Vagina (tissue), 2 donors: ENCODE data around the gene ASTL.

Experiments used
- POLR2AphosphoS5 ChIP-seq, 2 donors: sonication (generic); formaldehyde crosslinking; IDR thresholded peaks; one replicate each; pipeline ENCODE4 v1.9.0; 2017; ENCODE audit warnings: antibody characterized with exemption in 2 of 2, mild to moderate bottlenecking in 2 of 2, low read depth in 1 of 2; ENCODE audit not compliant: insufficient read depth in 1 of 2
- TF ChIP-seq, protein P1 (sequence below), 3 experiments: fragments of 450-650 bp in 2 of 3; fragments of 200-600 bp in 1 of 3; sonication (generic) in 1 of 3; IDR thresholded peaks; one replicate each; pipeline ENCODE4 v1.5.1; 2017 to 2019; ENCODE audit warnings: antibody characterized with exemption in 3 of 3, mild to moderate bottlenecking in 2 of 3, moderate library complexity in 2 of 3

DNA sequence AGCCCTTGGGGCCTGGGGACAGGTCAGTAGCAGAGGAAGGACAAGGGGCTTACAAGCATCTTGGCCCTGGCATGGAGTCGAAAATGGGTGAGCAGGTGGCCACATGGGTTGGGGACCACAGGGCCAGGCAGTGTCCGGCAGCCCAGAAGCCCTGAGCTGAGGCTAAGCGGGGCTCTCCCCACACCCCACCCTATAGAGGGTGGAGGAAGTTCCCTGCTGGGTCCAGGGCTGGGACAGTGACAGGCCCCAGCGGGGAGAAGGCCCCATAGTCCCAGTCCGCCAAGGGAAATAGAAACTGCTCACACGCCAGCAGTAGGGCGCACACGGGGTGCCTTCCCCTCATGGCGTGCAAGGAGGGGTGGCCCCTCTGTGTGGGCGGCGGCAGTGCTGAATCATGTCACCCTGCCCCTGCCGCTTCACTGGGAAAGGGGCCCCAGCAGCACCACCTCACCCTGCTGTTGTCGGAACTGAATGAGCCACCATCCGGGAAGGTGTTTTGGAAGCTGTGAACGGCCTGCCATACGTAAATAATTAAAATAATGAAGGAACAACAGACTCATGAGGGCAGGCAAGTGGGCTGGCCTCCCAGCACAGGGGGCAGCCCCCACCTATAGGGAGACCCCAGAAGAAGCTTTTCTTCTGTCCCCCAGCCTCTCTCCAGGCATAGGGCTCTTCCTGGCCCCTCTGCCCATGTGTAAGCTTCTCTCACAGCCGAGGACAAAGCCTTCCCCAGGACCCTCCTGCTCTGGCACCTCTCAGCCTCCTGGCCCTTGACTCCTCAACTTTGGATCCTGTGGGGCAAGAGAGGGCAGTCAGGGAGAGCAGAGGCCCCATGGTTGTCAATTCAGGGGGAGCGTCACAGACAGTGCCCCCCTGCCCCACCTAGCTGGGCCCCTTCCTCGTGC is 19.6 kb upstream of the ASTL start:
- TF ChIP-seq POLR2AphosphoS5 (IDR thresholded peaks at IDR 0.05; ENCODE audit: insufficient read depth in 1 of 2, low read depth in 1 of 2), result no peak
- TF ChIP-seq, protein P1, sequence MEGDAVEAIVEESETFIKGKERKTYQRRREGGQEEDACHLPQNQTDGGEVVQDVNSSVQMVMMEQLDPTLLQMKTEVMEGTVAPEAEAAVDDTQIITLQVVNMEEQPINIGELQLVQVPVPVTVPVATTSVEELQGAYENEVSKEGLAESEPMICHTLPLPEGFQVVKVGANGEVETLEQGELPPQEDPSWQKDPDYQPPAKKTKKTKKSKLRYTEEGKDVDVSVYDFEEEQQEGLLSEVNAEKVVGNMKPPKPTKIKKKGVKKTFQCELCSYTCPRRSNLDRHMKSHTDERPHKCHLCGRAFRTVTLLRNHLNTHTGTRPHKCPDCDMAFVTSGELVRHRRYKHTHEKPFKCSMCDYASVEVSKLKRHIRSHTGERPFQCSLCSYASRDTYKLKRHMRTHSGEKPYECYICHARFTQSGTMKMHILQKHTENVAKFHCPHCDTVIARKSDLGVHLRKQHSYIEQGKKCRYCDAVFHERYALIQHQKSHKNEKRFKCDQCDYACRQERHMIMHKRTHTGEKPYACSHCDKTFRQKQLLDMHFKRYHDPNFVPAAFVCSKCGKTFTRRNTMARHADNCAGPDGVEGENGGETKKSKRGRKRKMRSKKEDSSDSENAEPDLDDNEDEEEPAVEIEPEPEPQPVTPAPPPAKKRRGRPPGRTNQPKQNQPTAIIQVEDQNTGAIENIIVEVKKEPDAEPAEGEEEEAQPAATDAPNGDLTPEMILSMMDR (IDR thresholded peaks at IDR 0.05), result no peak
